HCT116 (cell line): Measurements from ENCODE around the gene MTARC2.

ENCODE experiments used
- CEBPB ChIP-seq: IDR thresholded peaks from 2 replicates; pipeline ENCODE4 v1.6.1; 2012; ENCODE audit warnings: low read depth
- CTCF ChIP-seq, 3 experiments: fragments of 200-600 bp in 1 of 3; sonication (generic) in 1 of 3; IDR thresholded peaks in 2 of 3; conservative IDR thresholded peaks in 1 of 3; 2 replicates each; pipeline ENCODE4 v1.5.1; 2012 to 2017; ENCODE audit warnings: low read depth in 2 of 3, low read length in 2 of 3, antibody characterized with exemption in 1 of 3, borderline replicate concordance in 1 of 3, control low read depth in 1 of 3, mild to moderate bottlenecking in 1 of 3, mixed read lengths in 1 of 3, mixed run types in 1 of 3, moderate library complexity in 1 of 3; ENCODE audit not compliant: insufficient read depth in 1 of 3
- EZH2 ChIP-seq: fragments of 200-600 bp; sonication (generic); IDR thresholded peaks from 2 replicates; pipeline ENCODE4 v1.6.1; 2017; ENCODE audit warnings: antibody characterized with exemption, mixed run types
- EZH2phosphoT487 ChIP-seq: fragments of 200-600 bp; IDR thresholded peaks from 2 replicates; pipeline ENCODE4 v1.6.1; 2018; ENCODE audit warnings: antibody characterized with exemption, borderline replicate concordance
- POLR2A ChIP-seq: IDR thresholded peaks from 2 replicates; pipeline ENCODE4 v1.7.0; 2011; ENCODE audit warnings: borderline replicate concordance; ENCODE audit not compliant: insufficient read depth, insufficient read length; ENCODE audit errors: extremely low read depth
- POLR2AphosphoS5 ChIP-seq: IDR thresholded peaks from 2 replicates; pipeline ENCODE4 v1.6.1; 2011; ENCODE audit warnings: mild to moderate bottlenecking, low read depth, low read length, moderate library complexity
- SIN3A ChIP-seq: IDR thresholded peaks from 2 replicates; pipeline ENCODE4 v1.6.1; 2012; ENCODE audit warnings: low read depth
- SP1 ChIP-seq: IDR thresholded peaks from 2 replicates; pipeline ENCODE4 v1.6.1; 2012; ENCODE audit warnings: low read depth
- SRF ChIP-seq: IDR thresholded peaks from 2 replicates; pipeline ENCODE4 v1.6.1; 2012; ENCODE audit warnings: low read depth

GRCh38 chr1:220750131-220750515 is 2.0 kb downstream of the MTARC2 start:
- TF ChIP-seq EZH2phosphoT487 (no peak), POLR2AphosphoS5 (no peak), CTCF (IDR thresholded peaks at IDR 0.05 in 2 of 3, conservative IDR thresholded peaks at IDR 0.05 in 1 of 3; ENCODE audit: borderline replicate concordance in 1 of 3, insufficient read depth in 1 of 3, low read depth in 2 of 3, low read length in 2 of 3) (no peak), CEBPB (no peak), EZH2 (no peak), POLR2A (no peak), SP1 (no peak), SRF (no peak), SIN3A (no peak)
